MM.1S (cell line): ENCODE data around the gene ATG2B.

Experiments
- EZH2 ChIP-seq: fragments of 300-600 bp; sonication (generic); optimal IDR thresholded peaks from 2 replicates; pipeline ENCODE3; 2017; ENCODE audit warnings: low read depth, mild to moderate bottlenecking, antibody characterized with exemption, low read length, mixed read lengths
- EZH2phosphoT487 ChIP-seq: fragments of 300-600 bp; sonication (generic); IDR thresholded peaks from 2 replicates; pipeline ENCODE4 v1.6.1; 2018; ENCODE audit warnings: antibody characterized with exemption, low read length
- TF ChIP-seq, protein P1 (sequence below): fragments of 300-600 bp; sonication (generic); IDR thresholded peaks from 2 replicates; pipeline ENCODE4 v1.5.1; 2016; ENCODE audit warnings: antibody characterized with exemption, low read length, mixed read lengths

DNA sequence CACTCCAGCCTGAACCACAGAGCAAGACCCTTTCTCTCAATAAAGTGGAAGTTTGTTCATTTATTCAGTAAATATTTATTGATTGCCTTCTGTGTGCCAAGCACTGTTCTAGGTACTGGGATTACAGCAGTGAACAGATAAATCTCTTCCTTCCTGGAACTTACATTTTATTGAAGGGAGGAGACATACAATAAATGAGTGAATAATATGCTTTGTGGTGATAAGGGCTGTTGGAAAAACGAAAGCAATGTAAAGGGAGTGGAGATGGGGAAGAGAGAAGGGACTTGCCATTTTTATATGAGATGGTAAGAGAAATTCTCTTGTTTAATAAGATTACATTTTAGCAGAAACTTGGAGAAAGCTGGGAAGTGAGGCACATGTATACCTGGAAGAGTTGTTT lies 1.8 kb upstream of the ATG2B start:
- TF ChIP-seq, protein P1, sequence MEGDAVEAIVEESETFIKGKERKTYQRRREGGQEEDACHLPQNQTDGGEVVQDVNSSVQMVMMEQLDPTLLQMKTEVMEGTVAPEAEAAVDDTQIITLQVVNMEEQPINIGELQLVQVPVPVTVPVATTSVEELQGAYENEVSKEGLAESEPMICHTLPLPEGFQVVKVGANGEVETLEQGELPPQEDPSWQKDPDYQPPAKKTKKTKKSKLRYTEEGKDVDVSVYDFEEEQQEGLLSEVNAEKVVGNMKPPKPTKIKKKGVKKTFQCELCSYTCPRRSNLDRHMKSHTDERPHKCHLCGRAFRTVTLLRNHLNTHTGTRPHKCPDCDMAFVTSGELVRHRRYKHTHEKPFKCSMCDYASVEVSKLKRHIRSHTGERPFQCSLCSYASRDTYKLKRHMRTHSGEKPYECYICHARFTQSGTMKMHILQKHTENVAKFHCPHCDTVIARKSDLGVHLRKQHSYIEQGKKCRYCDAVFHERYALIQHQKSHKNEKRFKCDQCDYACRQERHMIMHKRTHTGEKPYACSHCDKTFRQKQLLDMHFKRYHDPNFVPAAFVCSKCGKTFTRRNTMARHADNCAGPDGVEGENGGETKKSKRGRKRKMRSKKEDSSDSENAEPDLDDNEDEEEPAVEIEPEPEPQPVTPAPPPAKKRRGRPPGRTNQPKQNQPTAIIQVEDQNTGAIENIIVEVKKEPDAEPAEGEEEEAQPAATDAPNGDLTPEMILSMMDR: no peak
- no peak for TF ChIP-seq EZH2phosphoT487
- no peak for TF ChIP-seq EZH2
